Tracheal epithelial cell (primary cell): Measurements from ENCODE around the gene TBL2. TPM values are rescaled to one million over a fixed set of nuclear protein-coding genes. Genes with fewer than 3 reads are reported as not detected.

Source experiments
- total RNA-seq: library from RNA; depleted of rRNA; stranded (reverse); fragments of >200 nt; gene quantifications from 2 replicates; pipeline ENCODE4 v1.2.1, GENCODE V29; 2014

The TBL2 gene, protein sequence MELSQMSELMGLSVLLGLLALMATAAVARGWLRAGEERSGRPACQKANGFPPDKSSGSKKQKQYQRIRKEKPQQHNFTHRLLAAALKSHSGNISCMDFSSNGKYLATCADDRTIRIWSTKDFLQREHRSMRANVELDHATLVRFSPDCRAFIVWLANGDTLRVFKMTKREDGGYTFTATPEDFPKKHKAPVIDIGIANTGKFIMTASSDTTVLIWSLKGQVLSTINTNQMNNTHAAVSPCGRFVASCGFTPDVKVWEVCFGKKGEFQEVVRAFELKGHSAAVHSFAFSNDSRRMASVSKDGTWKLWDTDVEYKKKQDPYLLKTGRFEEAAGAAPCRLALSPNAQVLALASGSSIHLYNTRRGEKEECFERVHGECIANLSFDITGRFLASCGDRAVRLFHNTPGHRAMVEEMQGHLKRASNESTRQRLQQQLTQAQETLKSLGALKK
- total RNA-seq = 65.2 and 100 TPM in 2 replicates

DNA sequence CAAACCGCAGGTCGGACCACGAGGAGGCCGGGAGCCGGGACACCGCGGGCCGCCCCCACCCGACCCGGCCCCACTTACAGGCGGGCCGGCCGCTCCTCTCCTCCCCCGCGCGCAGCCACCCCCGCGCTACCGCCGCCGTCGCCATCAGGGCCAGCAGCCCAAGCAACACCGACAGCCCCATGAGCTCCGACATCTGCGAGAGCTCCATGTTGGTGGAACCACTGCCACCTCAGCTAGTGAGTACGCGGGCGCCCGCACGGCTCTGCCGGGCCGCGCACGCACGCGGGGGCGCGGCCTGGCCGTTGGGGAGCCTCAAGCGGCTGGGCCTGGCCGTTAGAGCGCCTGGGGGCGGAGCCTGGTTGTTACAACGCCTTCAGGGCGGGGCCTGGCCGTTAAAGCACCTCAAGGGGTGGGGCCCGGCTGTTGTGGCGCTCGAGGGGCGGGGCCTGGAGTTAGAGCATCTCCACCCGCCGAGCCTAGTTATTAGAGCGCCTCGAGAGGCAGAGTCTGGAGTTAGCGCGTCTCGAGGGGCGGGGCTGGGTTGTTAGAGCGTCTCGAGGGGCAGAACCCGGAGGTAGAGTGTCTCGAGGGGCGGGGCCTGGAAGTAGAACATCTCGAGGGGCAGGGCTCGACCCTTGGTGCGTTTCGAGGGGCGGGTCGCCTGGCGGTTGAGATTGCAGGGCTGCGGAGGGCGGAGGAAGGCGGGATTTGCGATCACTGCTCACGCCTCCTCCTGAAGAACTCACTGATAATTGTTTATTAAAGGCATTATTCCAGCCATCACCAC, at the start of gene TBL2:
TBL2 (minus strand) TSS at position 238 of the 787 bp plus-strand sequence; CDS start at position 208, 30 bp downstream.

DNA sequence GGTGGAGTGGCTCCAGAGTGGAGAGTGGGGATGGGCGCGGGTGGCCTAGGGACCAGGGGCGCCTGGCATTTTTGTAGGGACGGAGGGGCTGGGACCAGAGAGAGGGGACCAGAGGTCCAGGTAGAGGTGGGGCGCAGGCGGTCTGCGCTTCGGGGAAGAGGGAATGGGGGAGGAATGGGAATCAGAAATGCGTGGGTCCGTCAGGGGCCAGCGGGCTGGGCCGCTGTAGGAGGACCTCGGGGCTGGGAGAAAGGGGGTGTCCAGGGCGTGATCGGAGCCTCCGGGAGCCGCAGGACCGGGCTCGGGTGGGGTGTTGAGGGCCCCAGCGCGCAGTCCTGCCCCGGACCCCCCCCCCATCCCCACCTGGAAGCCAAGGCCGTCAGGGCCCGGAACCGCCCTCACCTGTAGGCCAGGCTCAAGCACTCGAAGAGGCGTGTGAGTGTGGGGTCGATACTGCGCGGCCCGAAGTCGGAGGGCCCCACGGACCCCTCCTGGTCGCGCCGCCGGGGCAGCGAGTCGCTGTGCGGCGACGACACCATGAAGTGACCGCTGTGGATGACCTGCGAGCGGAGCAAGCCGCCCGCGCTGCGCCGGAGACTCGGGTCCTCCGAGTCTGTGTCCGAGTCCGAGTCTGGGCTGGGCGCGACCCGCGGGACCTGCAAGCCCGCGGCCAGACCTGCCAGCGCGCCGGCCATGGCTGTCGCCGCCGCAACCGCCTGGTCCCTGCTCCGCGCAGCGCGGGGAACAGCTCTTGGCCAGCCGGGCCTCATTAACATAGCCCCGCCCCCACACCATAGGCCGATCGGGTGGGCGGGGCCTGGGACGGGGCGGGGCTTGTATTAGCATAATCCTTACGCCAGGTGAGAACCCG, 45.7 kb upstream of the TBL2 start, which contains the start of gene MLXIPL:
MLXIPL (minus strand) TSS at position 725 of the 871 bp plus-strand sequence; CDS start at position 695, 30 bp downstream.

DNA sequence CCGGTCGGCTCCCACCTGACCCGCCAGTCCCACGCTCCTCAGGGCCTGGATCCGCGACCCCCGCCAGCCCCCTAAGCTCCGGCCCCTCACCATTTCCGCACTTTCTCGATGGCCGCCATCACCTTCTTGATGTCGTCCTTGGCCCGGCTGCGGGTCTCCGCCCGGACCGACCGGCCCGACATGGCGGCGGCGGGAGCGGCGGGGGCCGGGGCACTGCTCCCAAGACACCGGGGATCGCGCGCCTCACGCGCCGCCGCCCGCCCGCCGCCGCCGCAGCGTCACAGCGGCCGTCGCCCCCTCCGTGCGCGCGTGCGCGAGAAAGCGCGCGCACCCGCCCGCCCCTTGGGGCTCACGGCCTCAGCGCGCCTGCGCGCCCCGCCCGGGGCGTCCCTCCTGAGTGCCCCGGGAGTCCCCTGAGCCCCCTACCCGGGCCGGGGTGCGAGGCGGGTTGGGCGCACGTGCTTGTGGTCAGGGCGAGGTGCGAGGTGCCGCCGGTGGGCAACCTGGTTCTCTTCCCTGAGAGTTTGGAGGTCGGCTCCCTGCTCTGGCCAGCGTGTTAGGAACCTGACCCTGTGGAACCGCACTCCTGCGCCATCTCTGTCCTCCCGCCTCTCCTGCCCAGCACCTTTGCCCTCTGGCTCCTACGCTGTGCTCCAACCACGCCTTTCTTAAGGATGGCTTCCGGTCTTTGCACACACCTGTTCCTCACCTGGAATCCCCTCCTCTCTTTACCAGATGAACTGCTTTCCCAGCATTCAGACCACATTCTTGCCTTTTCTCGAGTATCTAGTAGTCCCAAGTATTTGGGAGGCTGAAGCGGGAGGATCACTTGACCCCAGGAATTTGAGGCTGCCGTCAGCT, 20.8 kb downstream of the TBL2 start, which contains the start of gene BCL7B:
BCL7B (minus strand) TSS at position 294 of the 861 bp plus-strand sequence; CDS start at position 182, 112 bp downstream.

DNA sequence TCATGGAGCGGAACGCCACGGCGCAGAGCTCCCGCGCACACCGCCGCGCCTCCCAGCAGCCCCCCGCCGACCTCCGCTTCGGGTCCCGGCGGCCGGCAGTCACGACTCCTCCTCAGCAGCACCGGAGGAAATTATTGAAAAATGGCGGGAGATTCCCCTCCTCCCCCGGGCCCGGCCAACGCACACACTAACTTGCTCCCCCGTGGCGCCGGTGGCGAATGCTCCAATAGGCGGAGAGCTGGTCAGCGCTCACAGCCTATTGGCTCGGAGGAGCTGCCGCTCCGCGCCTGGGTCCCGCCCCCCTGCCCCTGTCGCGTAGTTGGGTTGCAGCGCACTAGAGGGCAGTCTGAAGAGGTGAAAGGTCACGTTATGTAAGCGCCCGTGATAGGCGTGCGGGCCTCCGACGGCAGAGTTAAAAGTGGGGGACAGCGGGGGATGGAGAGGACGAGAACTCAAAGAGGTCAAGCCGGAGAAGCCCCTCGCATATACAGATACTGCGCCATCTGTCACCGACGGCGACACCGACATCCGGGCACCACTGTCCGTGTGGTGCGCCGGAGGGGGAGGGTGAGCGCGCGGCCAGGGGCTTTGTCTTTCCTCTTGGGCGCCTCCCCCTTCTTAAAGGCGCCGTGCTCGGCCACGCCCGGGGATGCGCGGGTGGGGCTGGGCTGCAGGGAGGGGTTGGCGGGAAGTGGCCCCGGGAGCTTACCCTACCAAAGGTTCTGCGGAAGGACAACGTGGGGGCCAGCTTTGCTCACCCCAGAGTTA, 56.1 kb downstream of the TBL2 start, which contains the start of gene BAZ1B:
BAZ1B (minus strand) TSS at position 189 of the 768 bp plus-strand sequence. CDS start 360 bp downstream, outside the sequence.

Other genes with a start within 250 kb of the TBL2 start
- gene FZD9, start 144.8 kb downstream of the TBL2 start, total RNA-seq = 1.1 and 2.2 TPM in 2 replicates
- 41.8 and 42.2 TPM in 2 replicates for gene BAZ1B, start 56.3 kb downstream of the TBL2 start, total RNA-seq
- gene BCL7B, start 20.9 kb downstream of the TBL2 start, total RNA-seq = 19.0 and 20.0 TPM in 2 replicates
- gene MLXIPL, start 45.9 kb upstream of the TBL2 start, total RNA-seq = not detected in 2 replicates
- 2.6 and 7.2 TPM in 2 replicates for gene VPS37D, start 89.3 kb upstream of the TBL2 start, total RNA-seq
- gene DNAJC30, start 104.9 kb upstream of the TBL2 start, total RNA-seq = 0.72 and 1.1 TPM in 2 replicates
- gene BUD23, start 105.0 kb upstream of the TBL2 start, total RNA-seq = 40.7 and 44.5 TPM in 2 replicates
- 6.7 and 8.1 TPM in 2 replicates for gene STX1A, start 141.1 kb upstream of the TBL2 start, total RNA-seq
- gene ABHD11, start 160.2 kb upstream of the TBL2 start, total RNA-seq = 3.8 and 29.6 TPM in 2 replicates
- gene CLDN3, start 191.7 kb upstream of the TBL2 start, total RNA-seq = 2.7 TPM in 1 of 2 replicates, not detected in the other